GM12874 (cell line): ENCODE measurements around the gene TSSK6.

Source experiments
- CTCF ChIP-seq: IDR thresholded peaks from 2 replicates; pipeline ENCODE4 v1.5.1; 2011; ENCODE audit warnings: low read depth, mild to moderate bottlenecking, control low read depth, low read length, moderate library complexity; ENCODE audit not compliant: insufficient read depth

TSSK6 gene

GRCh38 chr19:19475015-19475765 is 40.2 kb downstream of the TSSK6 start:
- TF ChIP-seq CTCF: no peak

- no peak for TF ChIP-seq CTCF
Measured at GRCh38 chr19:19471682-19472081, 43.7 kb downstream of the TSSK6 start.

- TF ChIP-seq CTCF: no peak
Measured at GRCh38 chr19:19470579-19470978, 44.8 kb downstream of the TSSK6 start.

GRCh38 chr19:19468424-19469050 is 46.8 kb downstream of the TSSK6 start:
- TF ChIP-seq CTCF: no peak

- no peak for TF ChIP-seq CTCF
Measured at GRCh38 chr19:19466201-19466600, 49.1 kb downstream of the TSSK6 start.

- TF ChIP-seq CTCF: no peak
Measured at GRCh38 chr19:19465436-19466070, 49.8 kb downstream of the TSSK6 start.

GRCh38 chr19:19464339-19465098 is 50.8 kb downstream of the TSSK6 start:
- TF ChIP-seq CTCF: no peak
